Astrocyte (in vitro differentiated cells and primary cell): ENCODE data around the gene GSTA1. TPM values are rescaled to one million over a fixed set of nuclear protein-coding genes. Genes with fewer than 3 reads are reported as not detected.
"Not testable (repeated sequence)": the region's sequence is repeated elsewhere in the genome, so short reads cannot be mapped to it uniquely, and the experiment has no call there.

Experiments used
- DNase-seq: peaks from one replicate; pipeline ENCODE4 v3.0.0-alpha.2; 2010; ENCODE audit warnings: low read depth
- FAIRE-seq: peaks from 2 replicates; lab custom pipeline; 2011; peaks lifted over from hg19 to GRCh38; lab: Jason Lieb, UNC
- H2AFZ ChIP-seq: 2 replicates; pipeline ENCODE4 v1.6.0; 2012; ENCODE audit warnings: low read depth, low read length, inconsistent platforms
- H3K27ac ChIP-seq: 2 replicates; pipeline ENCODE4 v1.5.1; 2011; ENCODE audit warnings: low read depth, low read length, inconsistent platforms
- H3K27me3 ChIP-seq: 2 replicates; pipeline ENCODE4 v1.6.0; 2011; ENCODE audit warnings: low read length, inconsistent platforms; ENCODE audit not compliant: insufficient read depth
- H3K36me3 ChIP-seq: 2 replicates; pipeline ENCODE4 v1.5.1; 2011; ENCODE audit warnings: low read length, inconsistent platforms; ENCODE audit not compliant: insufficient read depth
- H3K4me1 ChIP-seq: 2 replicates; pipeline ENCODE4 v1.5.1; 2011; ENCODE audit warnings: low read length, inconsistent platforms; ENCODE audit not compliant: insufficient read depth
- H3K4me2 ChIP-seq: 2 replicates; pipeline ENCODE4 v1.6.0; 2012; ENCODE audit warnings: low read length, inconsistent platforms
- H3K4me3 ChIP-seq: 2 replicates; pipeline ENCODE4 v1.5.1; 2011; ENCODE audit warnings: low read depth, mild to moderate bottlenecking, low read length, inconsistent platforms; ENCODE audit not compliant: insufficient read depth
- H3K79me2 ChIP-seq: 2 replicates; pipeline ENCODE4 v1.6.0; 2012; ENCODE audit warnings: mild to moderate bottlenecking, low read length, inconsistent platforms; ENCODE audit not compliant: insufficient read depth
- H3K9ac ChIP-seq: 2 replicates; pipeline ENCODE4 v1.6.0; 2012; ENCODE audit warnings: mild to moderate bottlenecking, low read length, inconsistent platforms
- H3K9me3 ChIP-seq: 2 replicates; pipeline ENCODE4 v1.5.1; 2012; ENCODE audit warnings: low read depth, mild to moderate bottlenecking, low read length, inconsistent platforms; ENCODE audit not compliant: insufficient read depth
- H4K20me1 ChIP-seq: 2 replicates; pipeline ENCODE4 v1.6.0; 2012; ENCODE audit warnings: low read length, inconsistent platforms; ENCODE audit not compliant: insufficient read depth
- H3K27ac Mint-ChIP-seq: one replicate; pipeline ENCODE4 v1.8.0; 2021; ENCODE audit warnings: mild to moderate bottlenecking, mixed read lengths; ENCODE audit not compliant: unreplicated experiment
- H3K27me3 Mint-ChIP-seq: one replicate; pipeline ENCODE4 v1.8.0; 2021; ENCODE audit warnings: low read depth, mixed read lengths; ENCODE audit not compliant: unreplicated experiment
- H3K36me3 Mint-ChIP-seq: one replicate; pipeline ENCODE4 v1.8.0; 2021; ENCODE audit warnings: low read depth, mixed read lengths; ENCODE audit not compliant: unreplicated experiment
- H3K4me1 Mint-ChIP-seq: one replicate; pipeline ENCODE4 v1.8.0; 2021; ENCODE audit warnings: low read depth, mixed read lengths; ENCODE audit not compliant: unreplicated experiment
- H3K4me3 Mint-ChIP-seq: one replicate; pipeline ENCODE4 v1.8.0; 2021; ENCODE audit warnings: mild to moderate bottlenecking, moderate library complexity, mixed read lengths; ENCODE audit not compliant: unreplicated experiment
- H3K9me3 Mint-ChIP-seq: one replicate; pipeline ENCODE4 v1.8.0; 2021; ENCODE audit warnings: mild to moderate bottlenecking, mixed read lengths; ENCODE audit not compliant: unreplicated experiment
- EZH2 ChIP-seq: IDR thresholded peaks from 2 replicates; pipeline ENCODE4 v1.6.1; 2012; ENCODE audit warnings: mild to moderate bottlenecking, low read length, inconsistent platforms; ENCODE audit not compliant: insufficient read depth
- total RNA-seq: library from RNA; stranded (reverse); gene quantifications from 2 replicates; pipeline ENCODE4 v1.2.1, GENCODE V29; 2021
- TF ChIP-seq, protein P1 (sequence below): IDR thresholded peaks from 2 replicates; pipeline ENCODE4 v1.5.1; 2011; ENCODE audit warnings: low read depth, mild to moderate bottlenecking, inconsistent platforms, low read length, moderate library complexity; ENCODE audit not compliant: insufficient read depth

The GSTA1 gene
- total RNA-seq, 1 donor from 2014 or later: 0.39 TPM

- Mint-ChIP-seq H3K27ac (no peak overlapping the region), H3K36me3 (peaks cover 3% of the 10 kb centered on the region), H3K4me3 (no peak overlapping the region), H3K4me1 (no peaks in the 10 kb centered on the region), H3K9me3 (peaks cover 19% of the 10 kb centered on the region), H3K27me3 (peaks cover 19% of the 10 kb centered on the region)
- Histone ChIP-seq H3K27me3 (peaks cover 3% of the 10 kb centered on the region), H3K79me2 (no peaks in the 10 kb centered on the region), H4K20me1 (no peaks in the 10 kb centered on the region), H3K4me1 (no peaks in the 10 kb centered on the region), H3K4me2 (no peak overlapping the region), H3K36me3 (no peaks in the 10 kb centered on the region), H3K9ac (no peak overlapping the region), H3K27ac (no peak overlapping the region), H3K4me3 (no peak overlapping the region), H3K9me3 (peaks cover 3% of the 10 kb centered on the region), H2AFZ (no peak overlapping the region)
- TF ChIP-seq, protein P1, sequence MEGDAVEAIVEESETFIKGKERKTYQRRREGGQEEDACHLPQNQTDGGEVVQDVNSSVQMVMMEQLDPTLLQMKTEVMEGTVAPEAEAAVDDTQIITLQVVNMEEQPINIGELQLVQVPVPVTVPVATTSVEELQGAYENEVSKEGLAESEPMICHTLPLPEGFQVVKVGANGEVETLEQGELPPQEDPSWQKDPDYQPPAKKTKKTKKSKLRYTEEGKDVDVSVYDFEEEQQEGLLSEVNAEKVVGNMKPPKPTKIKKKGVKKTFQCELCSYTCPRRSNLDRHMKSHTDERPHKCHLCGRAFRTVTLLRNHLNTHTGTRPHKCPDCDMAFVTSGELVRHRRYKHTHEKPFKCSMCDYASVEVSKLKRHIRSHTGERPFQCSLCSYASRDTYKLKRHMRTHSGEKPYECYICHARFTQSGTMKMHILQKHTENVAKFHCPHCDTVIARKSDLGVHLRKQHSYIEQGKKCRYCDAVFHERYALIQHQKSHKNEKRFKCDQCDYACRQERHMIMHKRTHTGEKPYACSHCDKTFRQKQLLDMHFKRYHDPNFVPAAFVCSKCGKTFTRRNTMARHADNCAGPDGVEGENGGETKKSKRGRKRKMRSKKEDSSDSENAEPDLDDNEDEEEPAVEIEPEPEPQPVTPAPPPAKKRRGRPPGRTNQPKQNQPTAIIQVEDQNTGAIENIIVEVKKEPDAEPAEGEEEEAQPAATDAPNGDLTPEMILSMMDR: no peak
- TF ChIP-seq EZH2: no peak
- FAIRE-seq (no peak), DNase-seq (no peak)
Observed at GRCh38 chr6:52754443-52754842, 49.2 kb downstream of the GSTA1 start.

- H3K36me3 ChIP-seq, H3K36me3 Mint-ChIP-seq, H3K4me1 Mint-ChIP-seq, H3K27ac ChIP-seq, H2AFZ ChIP-seq, FAIRE-seq, H3K4me1 ChIP-seq, H3K9ac ChIP-seq, H3K9me3 ChIP-seq, H3K4me3 Mint-ChIP-seq, H3K79me2 ChIP-seq, H3K4me3 ChIP-seq, H3K4me2 ChIP-seq, H3K27ac Mint-ChIP-seq, H4K20me1 ChIP-seq, H3K27me3 ChIP-seq: not testable (repeated sequence)
- Mint-ChIP-seq H3K9me3 (peaks cover 17% of the 10 kb centered on the region), H3K27me3 (peaks cover 19% of the 10 kb centered on the region)
- DNase-seq: peak; percentile 26
Observed at GRCh38 chr6:52753137-52753536, 50.5 kb downstream of the GSTA1 start.

DNA sequence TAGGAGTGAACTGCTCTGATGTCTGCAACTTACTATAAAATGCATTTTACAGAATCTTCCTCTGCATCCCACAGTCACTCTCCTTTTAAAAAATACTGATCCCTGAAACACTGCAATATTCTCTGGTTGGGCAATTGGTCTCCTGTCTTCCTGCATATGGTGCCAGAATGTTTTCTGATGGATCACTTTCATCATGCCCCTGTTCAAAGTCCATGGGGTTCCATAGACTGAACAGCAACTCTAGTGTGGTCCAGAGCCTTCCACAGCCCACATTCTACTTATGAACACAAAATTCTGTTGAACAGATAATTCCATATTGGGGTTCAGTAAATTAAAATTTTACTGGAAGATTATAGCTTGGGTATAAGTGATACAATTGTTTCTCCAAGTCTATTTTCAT, 51.3 kb downstream of the GSTA1 start:
- Histone ChIP-seq H3K27ac (no peak overlapping the region), H3K4me2 (no peak overlapping the region), H4K20me1 (no peaks in the 10 kb centered on the region), H3K9ac (no peak overlapping the region), H3K79me2 (no peaks in the 10 kb centered on the region), H3K27me3 (peaks cover 3% of the 10 kb centered on the region), H2AFZ (no peak overlapping the region), H3K9me3 (peaks cover 3% of the 10 kb centered on the region), H3K4me3 (no peak overlapping the region), H3K36me3 (no peaks in the 10 kb centered on the region), H3K4me1 (peaks cover 7% of the 10 kb centered on the region)
- H3K4me1 Mint-ChIP-seq: peaks cover 13% of the 10 kb centered on the region
- FAIRE-seq (no peak), DNase-seq (no peak)
- H3K27me3 Mint-ChIP-seq: peaks cover 19% of the 10 kb centered on the region
- peaks cover 3% of the 10 kb centered on the region for H3K36me3 Mint-ChIP-seq
- TF ChIP-seq, protein P1: no peak
- TF ChIP-seq EZH2: no peak
- no peak overlapping the region for H3K27ac Mint-ChIP-seq
- H3K4me3 Mint-ChIP-seq: no peak overlapping the region
- peaks cover 17% of the 10 kb centered on the region for H3K9me3 Mint-ChIP-seq
